CD4-positive, alpha-beta T cell treated with Interleukin-1 beta for 1 hour (primary cell): ENCODE results near the gene EMC10.
"Not testable (repeated sequence)": the region's sequence is repeated elsewhere in the genome, so short reads cannot be mapped to it uniquely, and the experiment has no call there.

Experiments used
- DNase-seq, 2 donors: peaks; one replicate each; pipeline ENCODE4 v3.0.0-alpha.2; 2020 to 2022

Gene EMC10

DNA sequence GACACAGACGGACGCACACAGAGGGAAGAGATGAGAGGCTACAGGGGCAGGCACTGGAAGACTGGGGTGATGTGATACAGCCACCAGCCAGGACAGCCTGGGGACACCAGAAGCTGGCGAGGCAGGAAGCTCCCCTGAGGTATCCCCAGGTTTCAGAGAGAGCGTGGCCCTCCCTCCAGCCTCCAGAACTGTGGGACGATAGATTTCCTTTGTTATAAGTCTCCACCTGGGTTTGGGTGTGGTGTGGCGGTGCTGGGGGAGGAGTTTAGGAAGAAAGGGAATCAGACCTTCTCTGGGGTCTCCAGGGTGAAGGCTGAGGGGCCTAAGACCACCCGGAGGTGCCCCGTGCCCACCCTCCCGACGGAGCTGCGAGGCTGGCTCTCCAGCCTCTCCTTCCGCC lies 40.1 kb downstream of the EMC10 start:
- no peak for DNase-seq

DNA sequence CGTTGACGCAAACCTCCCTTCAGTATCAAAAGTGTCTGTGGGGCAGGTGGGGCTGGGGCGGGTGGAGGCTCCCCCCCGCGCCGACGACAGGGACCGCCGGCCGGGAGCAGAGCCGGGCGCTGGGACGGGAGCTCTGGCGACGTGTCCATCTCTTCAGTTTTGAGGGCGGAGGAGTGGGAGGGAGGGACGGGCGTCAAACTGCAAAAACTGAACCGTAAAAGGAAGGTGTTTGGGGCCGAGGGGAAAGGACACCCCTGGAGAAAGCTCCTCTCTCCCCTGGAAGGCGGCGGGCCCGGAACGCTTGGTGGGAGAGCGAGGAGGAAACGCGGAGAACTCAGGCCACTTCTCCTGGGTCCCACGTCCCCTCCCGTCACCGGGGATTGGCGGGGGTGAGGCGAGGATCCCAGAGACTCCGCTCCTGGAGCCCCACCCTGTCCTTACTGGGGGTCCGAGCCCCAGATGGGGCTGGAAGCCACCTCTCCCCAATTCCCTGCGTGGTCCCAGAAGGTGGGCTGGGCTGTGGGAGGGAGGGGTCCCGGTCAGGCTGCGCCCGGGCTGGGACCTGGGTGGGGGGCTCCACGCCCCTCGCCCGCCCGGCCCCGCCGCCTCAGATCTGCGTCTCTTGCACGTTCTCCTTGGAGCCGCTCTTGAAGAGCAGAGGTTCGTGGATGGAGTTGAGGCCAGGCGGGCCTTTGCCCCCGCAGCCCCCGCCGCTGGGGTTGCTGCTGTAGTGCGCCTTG lies 40.8 kb downstream of the EMC10 start:
- no peak for DNase-seq

DNA sequence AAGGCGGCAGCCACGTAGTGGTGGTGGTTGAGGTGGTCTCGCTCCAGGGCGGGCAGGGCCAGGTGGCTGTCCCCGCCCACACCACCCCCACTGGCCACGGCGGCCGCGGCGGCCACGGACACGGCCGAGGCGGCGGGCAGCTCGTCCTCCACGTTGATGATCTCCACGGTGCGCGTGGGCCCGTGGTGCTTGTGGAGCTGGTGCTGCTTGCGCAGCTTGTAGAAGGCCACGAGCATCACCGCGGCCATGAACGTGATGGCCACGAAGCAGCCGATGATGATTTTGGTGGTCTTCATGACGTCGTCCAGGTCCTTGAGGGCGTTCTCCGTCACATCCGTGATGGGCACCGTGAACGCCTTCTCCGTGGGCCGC lies 41.4 kb downstream of the EMC10 start:
- DNase-seq, result no peak

DNA sequence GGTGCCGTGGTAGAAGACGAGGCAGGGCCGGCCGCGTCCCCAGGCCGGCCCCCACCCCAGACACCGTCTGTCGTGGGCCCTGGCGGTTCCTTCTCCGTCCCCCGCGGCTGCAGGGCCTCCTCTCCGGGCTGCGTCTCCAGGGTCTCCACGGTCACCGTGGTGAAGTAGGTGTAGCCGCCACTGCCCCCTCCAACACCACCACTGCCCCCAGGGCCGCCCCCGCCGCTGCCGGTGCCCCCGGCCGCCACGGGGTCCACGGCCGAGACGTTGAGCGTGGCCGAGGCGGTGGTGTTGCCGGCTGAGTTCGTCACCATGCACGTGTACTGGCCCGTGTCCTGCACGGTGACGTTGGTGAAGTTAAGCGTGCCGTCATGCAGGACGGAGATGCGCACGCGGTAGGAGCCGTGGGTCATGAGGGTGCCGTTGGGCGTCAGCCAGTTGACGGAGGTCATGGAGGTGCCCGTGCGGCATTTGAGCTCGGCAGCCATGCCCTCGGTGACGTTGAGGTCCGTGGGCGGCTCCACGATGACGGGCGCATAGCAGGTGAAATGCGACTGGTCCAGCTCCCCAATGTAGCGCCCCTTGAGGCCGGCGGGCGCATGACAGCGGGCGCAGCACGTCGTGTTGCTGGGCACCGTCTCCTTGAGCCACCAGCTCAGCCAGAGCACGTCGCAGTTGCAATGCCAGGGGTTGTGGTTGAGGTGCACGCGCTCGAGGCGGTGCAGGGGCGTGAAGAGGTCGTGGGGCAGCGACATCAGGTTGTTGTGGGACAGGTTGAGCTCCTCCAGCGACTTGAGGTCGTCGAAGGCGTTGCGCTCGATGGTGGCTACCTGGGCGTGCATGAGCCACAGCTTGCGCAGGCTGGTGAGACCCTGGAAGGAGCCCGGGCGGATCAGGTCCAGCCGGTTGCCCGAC lies 42.0 kb downstream of the EMC10 start:
- no peak for DNase-seq

DNA sequence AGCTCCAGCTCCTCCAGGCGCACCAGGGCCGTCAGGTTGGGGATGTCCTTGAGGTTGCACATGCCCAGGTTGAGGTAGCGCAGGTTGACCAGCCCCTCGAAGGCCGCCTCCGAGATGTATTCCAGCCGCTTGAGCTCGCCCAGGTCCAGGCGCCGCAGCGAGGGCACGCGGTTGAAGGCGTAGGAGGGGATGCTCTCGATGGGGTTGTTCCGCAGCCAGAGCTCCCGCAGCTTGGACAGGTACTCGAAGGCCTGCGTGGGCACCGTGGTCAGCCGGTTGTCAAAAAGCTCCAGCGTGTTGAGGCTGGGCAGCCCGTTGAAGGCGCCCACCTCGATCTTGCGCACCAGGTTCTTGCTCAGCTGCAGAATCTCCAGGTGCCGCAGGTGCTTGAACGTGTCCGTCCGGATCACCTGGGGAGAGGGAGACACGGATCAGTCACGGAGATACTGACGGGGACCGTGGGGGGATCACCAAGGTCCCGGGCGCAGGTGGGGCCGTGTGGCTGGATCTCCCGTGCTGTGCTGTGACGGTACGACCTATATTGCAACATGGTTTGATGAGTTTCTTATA lies 42.8 kb downstream of the EMC10 start:
- no peak for DNase-seq

DNA sequence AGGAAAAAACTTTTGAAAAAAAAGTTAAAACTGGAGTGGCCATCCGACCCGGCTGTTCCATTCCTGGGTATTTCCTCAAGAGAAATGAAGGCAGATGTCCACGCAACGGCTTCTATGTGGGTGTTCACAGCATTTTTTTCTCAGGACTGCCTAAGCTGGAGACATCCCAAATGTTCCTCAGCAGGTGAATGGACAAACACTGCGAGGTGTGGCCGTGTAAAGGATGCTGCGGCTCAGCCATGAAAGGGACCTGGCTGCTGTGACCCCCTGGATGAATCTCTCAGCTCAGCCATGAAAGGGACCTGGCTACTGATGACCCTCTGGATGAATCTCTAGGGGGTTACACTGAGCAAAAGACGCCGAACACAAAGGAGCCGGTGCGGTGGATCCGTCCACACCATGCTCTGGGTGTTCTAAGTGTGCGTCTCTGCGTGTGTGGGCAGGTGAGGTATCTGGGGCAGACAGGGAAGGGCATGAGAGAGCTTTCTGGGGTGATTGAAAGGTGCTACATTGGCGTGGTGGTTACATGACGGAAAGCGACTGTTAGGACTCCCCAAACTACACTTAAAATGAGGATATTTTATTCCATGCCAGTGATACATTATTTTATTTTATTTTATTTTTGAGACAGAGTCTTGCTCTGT lies 44.6 kb downstream of the EMC10 start:
- DNase-seq, result no peak

DNA sequence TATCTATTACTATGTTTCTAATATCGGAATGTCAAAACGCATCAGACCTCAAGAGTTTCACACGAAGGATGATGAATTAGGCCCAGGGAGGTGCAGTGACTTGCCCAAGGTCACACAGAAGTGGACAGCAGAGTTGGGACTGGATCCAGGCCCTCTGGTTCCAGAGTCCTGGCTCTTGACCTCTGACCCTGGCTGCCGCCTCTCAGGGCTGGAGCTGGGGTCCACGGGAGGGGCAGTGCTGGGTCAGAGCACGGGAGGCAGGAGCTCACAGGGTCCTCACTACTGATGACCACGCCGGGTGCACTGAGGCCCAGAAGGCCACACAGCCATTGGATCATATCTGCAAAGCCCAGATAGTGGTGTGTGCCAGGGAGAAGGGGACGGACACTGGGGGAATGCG lies 46.6 kb downstream of the EMC10 start:
- no peak for DNase-seq

DNA sequence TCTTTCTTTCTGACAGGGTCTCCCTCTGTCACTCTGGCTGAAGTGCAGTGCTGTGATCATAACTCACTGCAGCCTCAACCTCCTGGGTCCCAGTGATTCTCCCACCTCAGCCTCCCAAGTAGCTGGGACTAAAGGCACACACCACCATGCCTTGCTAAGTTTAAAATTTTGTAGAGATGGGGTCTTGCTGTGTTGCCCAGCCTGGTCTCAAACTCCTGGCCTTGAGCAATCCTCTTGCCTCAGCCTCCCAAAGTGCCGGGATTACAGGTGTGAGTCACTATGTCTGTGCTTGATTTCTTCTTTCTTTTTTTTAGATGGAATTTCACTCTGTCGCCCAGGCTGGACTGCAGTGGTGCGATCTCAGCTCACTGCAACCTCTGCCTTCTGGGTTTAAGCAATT lies 51.7 kb downstream of the EMC10 start:
- DNase-seq, result not testable (repeated sequence)

DNA sequence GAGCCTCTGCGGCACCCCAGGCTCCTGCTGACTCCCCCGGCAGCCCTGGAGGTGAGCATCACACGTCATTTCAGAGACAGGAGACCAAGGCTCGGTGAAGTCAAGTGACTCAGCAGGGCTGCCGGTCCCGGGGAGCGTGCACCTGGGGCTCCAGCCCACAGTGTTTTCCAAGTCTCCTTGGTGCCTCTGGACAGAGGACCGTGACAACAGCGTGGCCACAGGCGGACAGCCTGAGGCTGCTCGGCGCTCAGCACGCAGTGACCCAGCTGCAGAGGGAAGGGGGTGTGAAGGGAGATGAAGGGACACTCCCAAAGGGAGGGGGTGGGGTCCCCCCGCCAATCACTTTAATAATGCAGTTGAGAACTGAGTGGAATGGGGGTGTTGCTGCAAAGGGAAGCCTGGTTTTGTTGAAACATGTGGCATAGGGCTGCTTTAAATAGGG lies 54.9 kb downstream of the EMC10 start:
- DNase-seq, result no peak

DNA sequence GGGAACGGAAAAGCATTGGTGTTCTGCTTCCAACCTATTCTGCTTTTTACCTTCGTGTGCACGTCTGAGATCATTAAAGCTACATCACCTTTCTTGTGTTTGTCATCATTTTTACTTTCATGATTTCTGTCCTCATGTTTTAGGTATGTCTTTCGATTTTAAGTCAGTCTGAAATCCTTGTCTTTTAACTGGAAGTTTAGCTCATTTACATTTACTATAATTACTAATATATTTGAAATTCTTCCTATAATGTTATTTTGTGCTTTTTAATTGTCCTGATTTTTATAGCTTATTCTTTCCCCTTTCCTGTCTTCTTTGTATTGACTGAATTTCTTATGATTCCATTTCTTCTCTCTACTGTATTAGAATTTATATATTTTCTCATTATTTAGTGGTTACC lies 56.6 kb downstream of the EMC10 start:
- DNase-seq, result no peak

DNA sequence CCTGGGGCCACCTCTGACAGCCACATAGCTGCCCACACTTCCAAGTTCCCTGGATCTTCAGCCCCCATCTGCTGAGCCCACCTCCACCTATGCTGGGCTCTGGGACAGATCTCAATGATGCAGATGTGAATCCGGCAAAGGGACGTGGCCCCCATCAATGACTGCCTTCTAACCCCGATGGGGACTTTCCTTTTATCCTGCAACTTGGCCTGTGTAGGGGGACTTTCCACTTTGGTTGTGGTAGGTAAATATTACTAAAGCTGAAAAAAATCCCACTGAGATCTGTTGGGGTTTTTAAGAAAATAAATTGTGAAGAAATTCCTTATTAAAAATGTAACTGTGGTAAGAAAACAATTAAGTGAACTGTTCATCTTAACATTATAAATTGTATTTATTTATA lies 58.2 kb downstream of the EMC10 start:
- no peak for DNase-seq

DNA sequence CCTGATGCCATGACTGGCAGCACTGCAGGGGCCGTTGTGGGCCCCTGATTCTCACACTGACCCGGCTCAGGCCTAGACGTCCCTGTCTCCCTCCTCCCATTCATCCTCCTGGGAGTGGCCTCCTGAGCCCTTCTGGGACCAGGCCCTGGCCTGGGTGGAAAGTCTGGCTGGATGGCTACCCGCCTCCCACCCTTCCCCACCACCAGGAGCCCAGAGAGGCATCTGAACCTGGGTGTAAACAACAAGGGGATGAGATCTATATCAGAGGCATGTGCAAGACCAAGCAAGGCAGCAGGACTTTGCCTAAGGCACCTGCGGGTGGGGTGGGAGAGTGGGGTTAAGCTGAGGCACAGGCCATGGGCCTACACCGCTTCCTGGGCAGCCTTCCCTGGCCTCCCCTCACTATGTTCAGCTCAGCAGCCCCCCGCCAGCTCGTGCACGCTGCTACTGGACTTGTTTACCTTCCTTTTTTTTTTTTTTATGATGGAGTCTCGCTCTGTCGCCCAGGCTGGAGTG lies 59.4 kb downstream of the EMC10 start:
- no peak for DNase-seq

DNA sequence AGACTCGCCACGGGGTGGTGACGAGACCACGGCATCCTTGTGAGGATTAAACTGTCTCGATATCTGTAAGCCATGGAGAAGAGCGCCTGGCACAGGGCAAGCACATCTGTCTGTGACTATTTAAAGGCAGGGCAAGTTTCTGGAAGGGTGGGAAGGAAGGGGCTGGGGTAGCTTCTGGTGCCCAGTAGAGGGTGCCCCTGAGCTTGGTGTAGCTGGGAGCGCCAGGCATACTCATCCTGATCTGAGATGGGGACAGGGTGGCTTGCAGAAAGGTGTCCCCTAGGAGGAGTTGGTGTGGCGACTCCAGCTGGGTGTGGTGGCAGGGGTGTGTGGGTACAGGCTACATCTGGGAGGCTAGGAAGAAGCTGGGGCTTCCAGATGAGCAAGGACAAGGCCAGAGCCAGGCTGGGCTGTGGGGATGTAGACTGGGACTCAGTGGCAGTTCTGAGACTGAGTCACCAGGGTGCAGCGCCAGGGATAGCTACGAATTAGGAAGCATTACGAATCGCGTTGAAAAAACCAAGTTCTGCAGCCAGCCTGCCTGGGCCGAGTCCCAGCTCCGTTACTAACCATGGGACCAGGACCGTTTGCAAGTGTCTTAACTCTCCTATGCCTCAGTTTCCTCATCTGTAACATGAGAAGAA lies 60.5 kb downstream of the EMC10 start:
- no peak for DNase-seq

DNA sequence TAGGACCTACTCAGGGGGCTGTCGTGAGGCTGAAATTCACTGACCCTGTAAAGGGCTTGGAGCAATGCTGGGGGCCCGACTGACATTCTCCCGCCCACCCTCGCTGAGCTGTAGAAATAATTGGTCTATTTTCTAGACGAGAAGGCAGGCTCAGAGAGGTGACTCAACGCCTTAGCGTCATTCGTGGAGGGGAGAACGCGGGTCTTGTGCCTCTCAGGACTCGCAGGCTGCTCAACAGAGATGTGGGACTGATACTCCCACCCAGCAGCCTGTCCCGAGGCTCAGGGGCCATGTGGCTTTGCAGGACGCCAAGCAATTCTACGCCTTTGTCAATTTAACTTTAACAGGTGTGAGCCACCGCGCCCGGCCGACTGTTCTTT lies 61.0 kb downstream of the EMC10 start:
- DNase-seq, result no peak

DNA sequence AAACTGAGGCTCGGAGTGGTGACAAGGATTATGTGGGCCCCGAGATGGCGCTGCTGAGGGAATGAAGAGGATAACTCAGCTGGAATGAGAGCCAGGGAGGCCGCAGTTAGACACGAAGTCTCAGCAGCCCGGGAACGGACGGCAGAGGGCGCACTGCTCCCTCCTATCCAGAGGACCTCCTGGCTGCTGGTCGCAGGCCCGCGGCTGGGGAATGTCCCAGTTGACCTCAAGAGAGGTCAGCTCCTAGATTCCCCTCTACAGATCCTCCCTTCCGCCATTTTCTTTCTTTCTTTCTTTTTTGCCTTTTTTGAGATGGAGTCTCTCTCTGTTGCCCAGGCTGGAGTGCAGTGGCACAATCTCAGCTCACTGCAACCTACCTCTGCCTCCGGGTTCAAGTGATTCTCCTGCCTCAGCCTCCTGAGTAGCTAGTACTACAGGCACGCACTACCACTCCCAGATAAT lies 61.5 kb downstream of the EMC10 start:
- DNase-seq, result peak; percentile 47 to 55
